K562 (cell line): ENCODE data around the gene SPTA1. TPM values are rescaled to one million over a fixed set of nuclear protein-coding genes. Genes with fewer than 3 reads are reported as not detected.
A peak's percentile ranks its signal among the peaks of the same experiment; 100 is the strongest.

ENCODE experiments used
- CEBPB ChIP-seq: fragments of 450-650 bp; IDR thresholded peaks from 2 replicates; pipeline ENCODE4 v1.6.1; 2016; ENCODE audit warnings: missing genetic modification characterization, missing compliant biosample characterization
- EP400 ChIP-seq: fragments of 450-650 bp; IDR thresholded peaks from 2 replicates; pipeline ENCODE4 v1.6.1; 2017; ENCODE audit warnings: antibody characterized with exemption, mild to moderate bottlenecking, moderate library complexity
- FOXM1 ChIP-seq, 2 experiments: fragments of 450-650 bp in 1 of 2; sonication (generic) in 1 of 2; formaldehyde crosslinking in 1 of 2; IDR thresholded peaks; 2 replicates each; pipeline versions ENCODE4 v1.6.1 to v1.9.0; 2017 to 2022; ENCODE audit warnings: low read depth in 2 of 2, mild to moderate bottlenecking in 2 of 2, missing genetic modification reagents in 1 of 2, moderate library complexity in 1 of 2
- GATAD2B ChIP-seq: fragments of 450-650 bp; IDR thresholded peaks from 2 replicates; pipeline ENCODE4 v1.6.1; 2017; ENCODE audit warnings: mild to moderate bottlenecking, borderline replicate concordance
- KAT8 ChIP-seq: fragments of 450-650 bp; IDR thresholded peaks from 2 replicates; pipeline ENCODE4 v1.6.1; 2016; ENCODE audit warnings: low read depth, mild to moderate bottlenecking
- KLF10 ChIP-seq: fragments of 250-450 bp; sonication (Bioruptor Pico); IDR thresholded peaks from 2 replicates; pipeline ENCODE4 v1.6.1; 2021; ENCODE audit warnings: matching md5 sums
- L3MBTL2 ChIP-seq: fragments of 450-650 bp; IDR thresholded peaks from 2 replicates; pipeline ENCODE4 v1.6.1; 2016; ENCODE audit warnings: mild to moderate bottlenecking, moderate library complexity
- LEF1 ChIP-seq: fragments of 450-650 bp; IDR thresholded peaks from 2 replicates; pipeline ENCODE4 v1.6.1; 2016; ENCODE audit warnings: mild to moderate bottlenecking
- PHB2 ChIP-seq: fragments of 450-650 bp; IDR thresholded peaks from 2 replicates; pipeline ENCODE4 v1.6.1; 2017; ENCODE audit warnings: low read depth
- POLR2AphosphoS5 ChIP-seq: IDR thresholded peaks from 2 replicates; pipeline ENCODE4 v1.6.1; 2011; ENCODE audit warnings: mild to moderate bottlenecking, low read depth, low read length, moderate library complexity; ENCODE audit not compliant: control insufficient read depth, insufficient read depth
- RBM22 ChIP-seq: fragments of 200-400 bp; formaldehyde crosslinking; IDR thresholded peaks from 2 replicates; pipeline ENCODE4 v1.6.1; 2018; ENCODE audit warnings: low read length, low read depth; ENCODE audit not compliant: poor library complexity, severe bottlenecking
- SMARCB1 ChIP-seq: IDR thresholded peaks from 2 replicates; pipeline ENCODE4 v1.6.1; 2011; ENCODE audit warnings: improper control_type of control experiment, low read depth; ENCODE audit not compliant: insufficient read length
- TBL1XR1 ChIP-seq, 2 experiments: IDR thresholded peaks; 2 replicates each; pipeline ENCODE4 v1.6.1; 2012; ENCODE audit warnings: improper control_type of control experiment in 2 of 2, low read length in 2 of 2, mild to moderate bottlenecking in 1 of 2
- ZNF24 ChIP-seq: fragments of 450-650 bp; IDR thresholded peaks from 2 replicates; pipeline ENCODE4 v1.6.1; 2016
- ZNF436 ChIP-seq: fragments of 250-450, 450-650 bp; sonication (Bioruptor Pico); formaldehyde crosslinking; IDR thresholded peaks from 2 replicates; pipeline ENCODE4 v1.7.0; 2020; ENCODE audit warnings: mild to moderate bottlenecking
- ZNF668 ChIP-seq: fragments of 250-450 bp; sonication (Bioruptor Pico); IDR thresholded peaks from 2 replicates; pipeline ENCODE4 v1.8.0; 2022; ENCODE audit warnings: mild to moderate bottlenecking, inconsistent platforms
- ZNF717 ChIP-seq: fragments of 250-450 bp; sonication (Bioruptor Pico); IDR thresholded peaks from 2 replicates; pipeline ENCODE4 v1.5.0; 2021
- polyA plus RNA-seq, 8 experiments: library from polyadenylated mRNA; depleted of rRNA in 4 of 8; stranded (reverse) in 5 of 8; unstranded in 3 of 8; fragments of >200 nt; fragmentation: Nextera tagmentation in 2 of 8; fragmentation: Illumina TruSeq in 1 of 8; extraction: Ambion mirVana in 2 of 8; extraction: Trizol in 1 of 8; gene quantifications; 2 replicates each; pipeline versions ENCODE4 v1.2.1 to v1.2.3, GENCODE V29; 2011 to 2014; ENCODE audit warnings: inconsistent platforms in 1 of 8, missing spikeins in 1 of 8
- total RNA-seq, 7 experiments: library from RNA; depleted of rRNA in 6 of 7; stranded (reverse); fragments of >200 nt in 6 of 7; fragmentation: Illumina TruSeq in 2 of 7; extraction: Trizol in 2 of 7; gene quantifications; 2 replicates each; pipeline versions ENCODE4 v1.2.1 to v1.2.3, GENCODE V29; 2011 to 2021; ENCODE audit warnings: low replicate concordance in 1 of 7
- TF ChIP-seq, protein P1 (sequence below): IDR thresholded peaks from 2 replicates; pipeline ENCODE4 v1.6.1; 2012; ENCODE audit warnings: low read depth, low read length, improper control_type of control experiment, borderline replicate concordance
- TF ChIP-seq, protein P2 (sequence below): fragments of 250-450 bp; sonication (Bioruptor Pico); IDR thresholded peaks from 2 replicates; pipeline ENCODE4 v1.4.0; 2020
- TF ChIP-seq, protein P3 (sequence below): fragments of 200-800 bp; sonication (Bioruptor generic); IDR thresholded peaks from 2 replicates; pipeline ENCODE4 v1.6.1; 2017; ENCODE audit warnings: missing genetic modification characterization, missing compliant biosample characterization

Gene SPTA1
- total and polyA plus RNA-seq, 9 of the 15 experiments (the other 6 are each of a cell fraction or from before 2014, with no cell fraction given) = 11.0 to 62.1 (median 45.9) TPM

DNA sequence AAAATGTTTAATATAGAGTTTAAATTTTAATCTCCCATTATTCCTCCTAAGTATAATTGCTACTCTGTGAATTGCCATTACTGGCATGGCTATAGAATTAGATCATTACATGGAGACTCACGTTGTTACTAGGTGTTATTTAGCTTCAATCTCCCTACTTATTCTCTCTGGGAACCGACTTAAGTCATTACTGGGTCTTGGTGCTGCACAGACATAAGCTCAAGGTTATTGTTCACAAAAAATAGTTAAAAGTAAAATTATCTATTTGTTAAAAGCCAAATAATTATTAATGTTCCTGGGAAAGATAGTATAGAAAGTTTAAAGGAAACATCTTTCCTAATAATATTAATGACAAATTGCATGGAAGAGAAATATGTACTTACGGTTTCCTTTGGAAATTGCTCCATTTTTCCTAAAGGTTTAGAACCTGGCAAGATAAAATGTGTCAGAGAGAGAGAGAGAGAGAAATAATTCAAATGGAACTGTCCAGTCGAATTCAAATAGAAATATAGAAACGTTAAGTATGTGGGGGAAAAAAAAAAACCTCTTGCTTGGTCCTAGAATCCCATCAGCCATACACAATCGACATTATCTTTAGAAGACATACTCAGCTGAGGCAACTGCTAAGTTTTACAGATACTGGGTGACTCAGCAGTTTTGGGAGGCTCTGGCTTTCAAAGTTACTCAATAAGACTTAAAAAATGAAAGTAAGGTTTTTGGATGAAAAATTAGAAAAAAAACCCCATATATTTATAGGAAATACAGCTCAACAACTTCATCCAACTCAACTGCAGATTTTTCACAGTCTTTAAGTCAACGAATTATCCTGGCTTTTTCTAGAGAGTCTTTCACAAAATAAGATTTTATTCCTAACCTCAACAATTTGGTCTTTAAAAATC, at the start of gene SPTA1 (continued):
- TF ChIP-seq, protein P1, sequence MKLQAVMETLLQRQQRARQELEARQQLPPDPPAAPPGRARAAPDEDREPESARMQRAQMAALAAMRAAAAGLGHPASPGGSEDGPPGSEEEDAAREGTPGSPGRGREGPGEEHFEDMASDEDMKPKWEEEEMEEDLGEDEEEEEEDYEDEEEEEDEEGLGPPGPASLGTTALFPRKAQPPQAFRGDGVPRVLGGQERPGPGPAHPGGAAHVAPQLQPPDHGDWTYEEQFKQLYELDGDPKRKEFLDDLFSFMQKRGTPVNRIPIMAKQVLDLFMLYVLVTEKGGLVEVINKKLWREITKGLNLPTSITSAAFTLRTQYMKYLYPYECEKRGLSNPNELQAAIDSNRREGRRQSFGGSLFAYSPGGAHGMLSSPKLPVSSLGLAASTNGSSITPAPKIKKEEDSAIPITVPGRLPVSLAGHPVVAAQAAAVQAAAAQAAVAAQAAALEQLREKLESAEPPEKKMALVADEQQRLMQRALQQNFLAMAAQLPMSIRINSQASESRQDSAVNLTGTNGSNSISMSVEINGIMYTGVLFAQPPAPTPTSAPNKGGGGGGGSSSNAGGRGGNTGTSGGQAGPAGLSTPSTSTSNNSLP = 0 out of 2 replicates have a peak, but pooled peaks have one; percentile 64
- peak; percentile 74 for TF ChIP-seq POLR2AphosphoS5
- peak; percentile 60 for TF ChIP-seq LEF1
- no peak for TF ChIP-seq KLF10 (CRISPR knock-in tag)
- peak; percentile 91 for TF ChIP-seq FOXM1 (IDR thresholded peaks at IDR 0.05; ENCODE audit: low read depth)
- TF ChIP-seq FOXM1 (CRISPR knock-in tag; IDR thresholded peaks at IDR 0.05; ENCODE audit: low read depth) = no peak
- TF ChIP-seq ZNF668 (CRISPR knock-in tag) = 0 out of 2 replicates have a peak, but pooled peaks have one; percentile 7
- TF ChIP-seq ZNF24 = no peak
- 0 out of 2 replicates have a peak, but pooled peaks have one; percentile 32 for TF ChIP-seq GATAD2B
- TF ChIP-seq, protein P2, sequence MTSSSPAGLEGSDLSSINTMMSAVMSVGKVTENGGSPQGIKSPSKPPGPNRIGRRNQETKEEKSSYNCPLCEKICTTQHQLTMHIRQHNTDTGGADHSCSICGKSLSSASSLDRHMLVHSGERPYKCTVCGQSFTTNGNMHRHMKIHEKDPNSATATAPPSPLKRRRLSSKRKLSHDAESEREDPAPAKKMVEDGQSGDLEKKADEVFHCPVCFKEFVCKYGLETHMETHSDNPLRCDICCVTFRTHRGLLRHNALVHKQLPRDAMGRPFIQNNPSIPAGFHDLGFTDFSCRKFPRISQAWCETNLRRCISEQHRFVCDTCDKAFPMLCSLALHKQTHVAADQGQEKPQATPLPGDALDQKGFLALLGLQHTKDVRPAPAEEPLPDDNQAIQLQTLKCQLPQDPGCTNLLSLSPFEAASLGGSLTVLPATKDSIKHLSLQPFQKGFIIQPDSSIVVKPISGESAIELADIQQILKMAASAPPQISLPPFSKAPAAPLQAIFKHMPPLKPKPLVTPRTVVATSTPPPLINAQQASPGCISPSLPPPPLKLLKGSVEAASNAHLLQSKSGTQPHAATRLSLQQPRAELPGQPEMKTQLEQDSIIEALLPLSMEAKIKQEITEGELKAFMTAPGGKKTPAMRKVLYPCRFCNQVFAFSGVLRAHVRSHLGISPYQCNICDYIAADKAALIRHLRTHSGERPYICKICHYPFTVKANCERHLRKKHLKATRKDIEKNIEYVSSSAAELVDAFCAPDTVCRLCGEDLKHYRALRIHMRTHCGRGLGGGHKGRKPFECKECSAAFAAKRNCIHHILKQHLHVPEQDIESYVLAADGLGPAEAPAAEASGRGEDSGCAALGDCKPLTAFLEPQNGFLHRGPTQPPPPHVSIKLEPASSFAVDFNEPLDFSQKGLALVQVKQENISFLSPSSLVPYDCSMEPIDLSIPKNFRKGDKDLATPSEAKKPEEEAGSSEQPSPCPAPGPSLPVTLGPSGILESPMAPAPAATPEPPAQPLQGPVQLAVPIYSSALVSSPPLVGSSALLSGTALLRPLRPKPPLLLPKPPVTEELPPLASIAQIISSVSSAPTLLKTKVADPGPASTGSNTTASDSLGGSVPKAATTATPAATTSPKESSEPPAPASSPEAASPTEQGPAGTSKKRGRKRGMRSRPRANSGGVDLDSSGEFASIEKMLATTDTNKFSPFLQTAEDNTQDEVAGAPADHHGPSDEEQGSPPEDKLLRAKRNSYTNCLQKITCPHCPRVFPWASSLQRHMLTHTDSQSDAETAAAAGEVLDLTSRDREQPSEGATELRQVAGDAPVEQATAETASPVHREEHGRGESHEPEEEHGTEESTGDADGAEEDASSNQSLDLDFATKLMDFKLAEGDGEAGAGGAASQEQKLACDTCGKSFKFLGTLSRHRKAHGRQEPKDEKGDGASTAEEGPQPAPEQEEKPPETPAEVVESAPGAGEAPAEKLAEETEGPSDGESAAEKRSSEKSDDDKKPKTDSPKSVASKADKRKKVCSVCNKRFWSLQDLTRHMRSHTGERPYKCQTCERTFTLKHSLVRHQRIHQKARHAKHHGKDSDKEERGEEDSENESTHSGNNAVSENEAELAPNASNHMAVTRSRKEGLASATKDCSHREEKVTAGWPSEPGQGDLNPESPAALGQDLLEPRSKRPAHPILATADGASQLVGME (CRISPR knock-in tag) = no peak
- TF ChIP-seq L3MBTL2 = no peak
- TF ChIP-seq ZNF717 = no peak
- peak; percentile 86 for TF ChIP-seq CEBPB (tag)
- no peak for TF ChIP-seq KAT8
- TF ChIP-seq EP400 = peak; percentile 54; the same call in 1 of the 2 replicates
- TF ChIP-seq RBM22 = no peak
- TF ChIP-seq TBL1XR1 (IDR thresholded peaks at IDR 0.05; ENCODE audit: low read length in 2 of 2) = no peak
- TF ChIP-seq ZNF436 (CRISPR knock-in tag) = no peak
- peak; percentile 59 for TF ChIP-seq PHB2
- no peak for TF ChIP-seq SMARCB1
- TF ChIP-seq, protein P3, sequence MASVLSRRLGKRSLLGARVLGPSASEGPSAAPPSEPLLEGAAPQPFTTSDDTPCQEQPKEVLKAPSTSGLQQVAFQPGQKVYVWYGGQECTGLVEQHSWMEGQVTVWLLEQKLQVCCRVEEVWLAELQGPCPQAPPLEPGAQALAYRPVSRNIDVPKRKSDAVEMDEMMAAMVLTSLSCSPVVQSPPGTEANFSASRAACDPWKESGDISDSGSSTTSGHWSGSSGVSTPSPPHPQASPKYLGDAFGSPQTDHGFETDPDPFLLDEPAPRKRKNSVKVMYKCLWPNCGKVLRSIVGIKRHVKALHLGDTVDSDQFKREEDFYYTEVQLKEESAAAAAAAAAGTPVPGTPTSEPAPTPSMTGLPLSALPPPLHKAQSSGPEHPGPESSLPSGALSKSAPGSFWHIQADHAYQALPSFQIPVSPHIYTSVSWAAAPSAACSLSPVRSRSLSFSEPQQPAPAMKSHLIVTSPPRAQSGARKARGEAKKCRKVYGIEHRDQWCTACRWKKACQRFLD (CRISPR knock-in tag) = no peak
